Activated CD4-positive, alpha-beta memory T cell treated with anti-CD3 and anti-CD28 coated beads for 36 hours (primary cell): ENCODE data around the gene CAMK1D. TPM values are rescaled to one million over a fixed set of nuclear protein-coding genes. Genes with fewer than 3 reads are reported as not detected.

ENCODE experiments used
- CTCF ChIA-PET: fragments of 350-600 bp; sonication (Branson Sonifier 250); formaldehyde crosslinking; loops from one replicate; lab custom pipeline; 2021; ENCODE audit warnings: antibody characterized with exemption, inconsistent platforms; lab: Charles Lee
- POLR2A ChIA-PET: fragments of 350-600 bp; sonication (Branson Sonifier 250); formaldehyde crosslinking; loops from one replicate; lab custom pipeline; 2021; ENCODE audit warnings: antibody characterized with exemption; lab: Charles Lee
- DNase-seq: peaks from one replicate; pipeline ENCODE4 v3.0.0-alpha.2; 2020
- H3K27ac Mint-ChIP-seq: one replicate; pipeline ENCODE4 v1.8.0; 2021; ENCODE audit warnings: mixed read lengths
- H3K27me3 Mint-ChIP-seq: one replicate; pipeline ENCODE4 v1.8.0; 2021; ENCODE audit warnings: mixed read lengths
- H3K36me3 Mint-ChIP-seq: one replicate; pipeline ENCODE4 v1.8.0; 2021; ENCODE audit warnings: mixed read lengths
- H3K4me1 Mint-ChIP-seq: one replicate; pipeline ENCODE4 v1.8.0; 2021; ENCODE audit warnings: low read depth, mixed read lengths
- H3K4me3 Mint-ChIP-seq: one replicate; pipeline ENCODE4 v1.8.0; 2021; ENCODE audit warnings: mild to moderate bottlenecking, mixed read lengths
- H3K9me3 Mint-ChIP-seq: one replicate; pipeline ENCODE4 v1.8.0; 2021; ENCODE audit warnings: mixed read lengths
- intact Hi-C: fragments of 100-400 bp; cut with micrococcal nuclease; formaldehyde crosslinking; loops from one replicate; pipeline ENCODE4 v1.15.1; 2023
- total RNA-seq, 2 experiments: library from RNA; stranded (reverse); gene quantifications; one replicate each; pipeline ENCODE4 v1.2.3, GENCODE V29; 2021

CAMK1D gene
- total RNA-seq, 2 experiments from 2014 or later, result 17.7 to 17.9 TPM

DNA sequence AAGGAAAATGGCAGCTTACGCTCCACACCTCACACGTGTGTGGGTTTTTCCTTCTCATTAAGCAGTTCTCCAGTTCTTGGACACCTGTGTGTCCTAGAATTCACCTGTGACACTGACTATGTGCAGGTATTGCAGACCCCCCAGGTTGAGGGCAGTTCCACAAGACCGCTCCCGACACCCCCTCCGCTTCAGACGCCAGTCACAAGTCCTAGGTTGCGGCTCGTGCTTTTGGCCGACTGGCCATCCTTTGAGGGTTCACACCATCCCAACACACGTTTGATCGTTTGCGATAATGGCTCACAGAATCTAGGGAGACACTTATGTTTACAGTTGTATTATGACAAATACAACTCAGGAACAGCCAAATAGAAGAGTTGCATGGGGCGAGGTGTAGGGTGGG is 44.5 kb downstream of the CAMK1D start:
- H3K27me3 Mint-ChIP-seq, result no peaks in the 10 kb centered on the region
- H3K9me3 Mint-ChIP-seq, result no peaks in the 10 kb centered on the region
- no peak overlapping the region for H3K27ac Mint-ChIP-seq
- no peak for DNase-seq
- H3K4me3 Mint-ChIP-seq, result no peak overlapping the region
- POLR2A ChIA-PET, result no interaction called here
- intact Hi-C loops, result no loop called here
- H3K4me1 Mint-ChIP-seq, result peaks cover 21% of the 10 kb centered on the region
- H3K36me3 Mint-ChIP-seq, result no peaks in the 10 kb centered on the region
- CTCF ChIA-PET, result no interaction called here

DNA sequence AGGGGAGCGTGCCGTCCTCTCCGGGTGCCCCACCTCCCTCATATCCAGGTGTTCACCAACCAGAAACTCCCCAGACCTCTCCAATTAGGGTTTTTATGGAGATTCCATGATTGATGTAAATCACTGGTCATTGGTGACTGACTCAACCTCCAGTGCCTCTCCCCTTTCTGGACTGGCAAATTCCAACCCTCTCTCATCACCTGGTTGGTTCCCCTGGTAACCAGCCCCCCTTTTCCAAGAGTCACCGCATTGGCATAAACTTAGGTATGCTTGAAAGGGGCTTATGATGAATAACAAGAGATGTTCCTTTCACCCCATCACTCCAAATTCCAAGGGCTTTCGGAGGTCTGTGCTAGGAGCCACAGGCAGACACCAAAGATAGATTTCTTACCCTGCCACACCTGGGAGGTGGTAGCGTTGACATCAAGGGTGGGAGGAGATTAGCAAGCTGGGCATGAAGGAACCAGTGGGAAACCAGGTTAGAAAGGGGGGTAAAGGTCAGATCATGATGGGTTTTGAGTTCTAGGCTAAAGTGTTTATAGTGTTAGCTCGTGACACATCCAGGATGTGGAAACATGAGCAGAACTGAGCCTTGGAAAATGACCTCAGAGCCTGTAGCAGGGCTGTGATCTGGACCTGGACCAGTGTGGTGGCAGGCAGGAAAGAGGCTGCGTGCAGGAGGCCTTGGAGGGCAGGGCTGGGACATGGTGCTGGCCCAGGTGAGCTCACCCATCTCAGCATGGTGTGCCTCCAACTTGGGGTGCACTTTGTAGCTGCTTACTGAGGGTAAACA is 45.1 kb downstream of the CAMK1D start:
- Mint-ChIP-seq H3K9me3 (no peaks in the 10 kb centered on the region), H3K27ac (no peak overlapping the region), H3K4me3 (no peak overlapping the region), H3K36me3 (no peaks in the 10 kb centered on the region), H3K4me1 (peaks cover 18% of the 10 kb centered on the region), H3K27me3 (no peaks in the 10 kb centered on the region)
- ChIA-PET CTCF (no interaction called here), POLR2A (no interaction called here)
- peak; percentile 16 for DNase-seq
- intact Hi-C loops, result no loop called here

DNA sequence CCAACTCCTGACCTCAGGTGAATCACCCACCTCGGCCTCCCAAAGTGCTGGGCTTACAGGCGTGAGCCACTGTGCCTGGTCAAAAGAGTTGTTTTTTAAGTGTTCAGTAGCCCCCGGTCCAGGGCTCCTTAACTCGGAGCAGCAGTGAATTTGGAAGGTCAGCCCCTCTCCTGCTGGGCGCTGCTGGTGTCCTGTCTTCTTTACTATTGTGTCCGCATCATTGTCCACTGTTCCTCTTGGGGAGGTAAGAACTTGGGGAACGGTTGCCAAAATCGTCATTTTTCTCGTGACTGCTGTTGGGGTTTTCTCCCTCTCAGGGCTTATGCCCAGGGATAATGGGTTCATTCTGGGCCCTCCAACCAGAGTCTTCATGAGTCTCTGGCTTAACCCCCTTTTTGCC is 46.7 kb downstream of the CAMK1D start:
- peaks cover 4% of the 10 kb centered on the region for H3K4me1 Mint-ChIP-seq
- no peak overlapping the region for H3K27ac Mint-ChIP-seq
- no peaks in the 10 kb centered on the region for H3K36me3 Mint-ChIP-seq
- H3K27me3 Mint-ChIP-seq, result no peaks in the 10 kb centered on the region
- CTCF ChIA-PET, result no interaction called here
- intact Hi-C loops, result no loop called here
- no peaks in the 10 kb centered on the region for H3K9me3 Mint-ChIP-seq
- DNase-seq, result no peak
- H3K4me3 Mint-ChIP-seq, result no peak overlapping the region
- POLR2A ChIA-PET, result no interaction called here

DNA sequence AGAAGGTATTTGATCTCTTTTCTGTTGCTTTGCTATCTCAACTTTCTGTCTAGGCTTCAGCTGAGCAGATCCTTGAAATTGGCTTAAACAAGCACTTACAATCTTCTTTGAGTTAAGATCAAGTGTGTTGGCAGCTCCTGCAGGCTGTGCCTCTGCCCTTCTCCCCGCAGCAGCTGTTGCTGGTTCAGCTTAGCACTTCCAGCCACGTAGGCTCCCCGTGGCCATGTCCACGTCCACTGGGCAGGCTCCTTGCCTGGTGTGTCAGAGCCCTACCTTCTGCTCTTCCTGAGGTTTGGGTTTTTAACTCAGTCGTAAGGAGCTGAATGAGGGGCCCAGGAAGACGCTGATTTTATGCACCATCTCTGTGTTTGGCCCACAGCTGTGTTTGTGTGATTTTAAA is 47.2 kb downstream of the CAMK1D start:
- DNase-seq, result no peak
- no peak overlapping the region for H3K4me3 Mint-ChIP-seq
- CTCF ChIA-PET, result no interaction called here
- POLR2A ChIA-PET, result no interaction called here
- H3K36me3 Mint-ChIP-seq, result no peaks in the 10 kb centered on the region
- H3K27me3 Mint-ChIP-seq, result no peaks in the 10 kb centered on the region
- intact Hi-C loops, result no loop called here
- H3K4me1 Mint-ChIP-seq, result peaks cover 3% of the 10 kb centered on the region
- H3K9me3 Mint-ChIP-seq, result no peaks in the 10 kb centered on the region
- H3K27ac Mint-ChIP-seq, result no peak overlapping the region

DNA sequence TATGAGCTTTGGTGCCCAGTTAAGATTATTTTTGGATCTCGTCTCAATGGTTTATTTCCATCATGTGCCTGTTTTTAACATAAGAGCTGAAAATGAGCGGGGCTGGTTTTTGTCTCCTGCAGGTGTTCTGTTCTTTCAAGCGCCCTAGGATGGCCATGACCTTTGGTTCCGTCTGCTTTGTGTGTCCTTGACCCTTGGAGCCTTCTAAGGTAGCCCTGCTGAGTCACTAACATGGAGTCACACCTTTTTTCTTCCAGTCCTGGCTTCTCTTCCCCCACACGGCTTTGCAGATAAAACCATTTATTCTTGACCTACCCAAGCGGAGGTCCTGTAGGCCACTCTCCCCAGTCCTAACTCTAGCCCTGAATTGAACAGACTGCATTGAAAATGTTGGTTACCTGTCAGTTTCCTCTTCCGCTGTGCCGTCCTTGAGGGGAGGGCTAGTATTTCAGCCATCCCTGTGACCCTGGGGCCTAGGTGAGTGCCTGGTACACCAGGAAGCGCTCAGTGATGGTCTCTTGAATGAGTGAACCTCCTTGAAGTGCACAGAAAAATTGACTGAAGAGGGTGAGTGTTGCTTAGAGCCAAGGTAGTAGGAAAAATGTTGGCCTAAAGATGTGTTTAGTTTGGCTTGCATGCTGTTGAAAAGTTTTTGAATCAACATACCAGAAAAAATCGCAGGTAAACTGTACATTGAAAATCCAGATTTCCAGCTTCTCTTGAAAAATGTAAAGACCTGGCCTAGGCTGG is 48.0 kb downstream of the CAMK1D start:
- intact Hi-C loops, result no loop called here

DNA sequence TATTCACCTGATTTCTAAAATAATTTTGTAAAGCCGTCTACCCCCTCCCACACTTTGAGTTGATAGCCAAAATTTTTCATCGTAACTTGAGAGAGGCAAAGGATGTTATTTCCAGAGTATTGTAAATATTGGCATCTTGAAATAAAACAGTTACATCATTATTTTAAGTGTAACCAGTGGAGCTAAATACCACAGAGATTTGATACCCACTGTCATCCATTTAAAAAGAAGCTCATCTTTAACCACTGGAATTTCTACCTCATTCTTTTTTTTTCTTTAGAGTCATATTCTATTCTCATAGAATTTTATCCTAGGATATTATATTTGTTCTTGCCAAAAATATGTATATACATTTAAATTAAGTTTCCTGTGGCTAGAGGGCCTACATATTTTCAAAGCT is 48.6 kb downstream of the CAMK1D start:
- no peak for DNase-seq
- intact Hi-C loops, result no loop called here
- no peaks in the 10 kb centered on the region for H3K36me3 Mint-ChIP-seq
- H3K4me1 Mint-ChIP-seq, result peaks cover 7% of the 10 kb centered on the region
- ChIA-PET POLR2A (no interaction called here), CTCF (no interaction called here)
- no peaks in the 10 kb centered on the region for H3K27me3 Mint-ChIP-seq
- no peaks in the 10 kb centered on the region for H3K9me3 Mint-ChIP-seq
- no peak overlapping the region for H3K4me3 Mint-ChIP-seq
- no peak overlapping the region for H3K27ac Mint-ChIP-seq

More for the DNA sequence above, 48.0 kb downstream of the CAMK1D start:
- Mint-ChIP-seq H3K27me3 (no peaks in the 10 kb centered on the region), H3K27ac (no peak overlapping the region), H3K4me1 (peaks cover 5% of the 10 kb centered on the region), H3K9me3 (no peaks in the 10 kb centered on the region), H3K4me3 (no peak overlapping the region), H3K36me3 (no peaks in the 10 kb centered on the region)
- DNase-seq, result no peak
- ChIA-PET CTCF (no interaction called here), POLR2A (interaction anchor here (0.6 kb wide), 1 partner anchor 347 kb away, joined by 4 read pairs; no protein-coding TSS in a partner anchor)

DNA sequence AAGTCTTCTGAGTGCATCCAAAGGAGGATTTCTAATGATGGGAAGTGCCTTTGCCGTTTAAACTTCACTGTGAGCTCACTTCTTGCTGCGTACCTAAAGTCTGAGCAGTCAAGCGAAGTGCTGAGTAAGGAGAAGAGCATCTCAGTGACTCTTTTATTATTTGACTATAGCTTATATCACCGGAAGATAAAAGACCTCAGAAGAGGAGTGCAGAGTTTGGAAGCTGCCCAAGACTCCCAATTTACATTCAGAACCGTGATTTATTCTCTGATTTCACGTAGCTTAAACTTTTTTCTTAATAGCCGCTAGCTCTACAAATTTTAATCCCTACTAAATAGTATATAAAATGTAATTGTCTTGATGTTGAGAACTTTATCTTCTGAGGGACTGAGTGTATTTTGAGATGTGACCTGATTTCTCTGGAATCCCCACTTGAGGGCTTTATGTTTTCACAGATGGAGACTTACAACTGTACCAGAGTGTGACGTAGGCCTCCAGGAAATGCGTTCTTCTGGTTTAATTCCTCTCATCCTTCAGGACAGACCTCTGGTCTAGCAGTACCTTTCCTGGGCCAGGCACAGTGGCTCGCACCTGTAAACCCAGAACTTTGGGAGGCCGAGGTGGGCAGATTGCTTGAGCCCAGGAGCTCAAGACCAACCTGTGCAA is 51.1 kb downstream of the CAMK1D start:
- peaks cover 16% of the 10 kb centered on the region for H3K4me1 Mint-ChIP-seq
- CTCF ChIA-PET, result interaction anchor here (0.6 kb wide), 1 partner anchor 256 kb away, joined by 3 read pairs; no protein-coding TSS in a partner anchor
- no peak for DNase-seq
- no peaks in the 10 kb centered on the region for H3K27me3 Mint-ChIP-seq
- H3K36me3 Mint-ChIP-seq, result no peaks in the 10 kb centered on the region
- intact Hi-C loops, result no loop called here
- POLR2A ChIA-PET, result no interaction called here
- H3K4me3 Mint-ChIP-seq, result no peak overlapping the region
- no peak overlapping the region for H3K27ac Mint-ChIP-seq
- H3K9me3 Mint-ChIP-seq, result no peaks in the 10 kb centered on the region

DNA sequence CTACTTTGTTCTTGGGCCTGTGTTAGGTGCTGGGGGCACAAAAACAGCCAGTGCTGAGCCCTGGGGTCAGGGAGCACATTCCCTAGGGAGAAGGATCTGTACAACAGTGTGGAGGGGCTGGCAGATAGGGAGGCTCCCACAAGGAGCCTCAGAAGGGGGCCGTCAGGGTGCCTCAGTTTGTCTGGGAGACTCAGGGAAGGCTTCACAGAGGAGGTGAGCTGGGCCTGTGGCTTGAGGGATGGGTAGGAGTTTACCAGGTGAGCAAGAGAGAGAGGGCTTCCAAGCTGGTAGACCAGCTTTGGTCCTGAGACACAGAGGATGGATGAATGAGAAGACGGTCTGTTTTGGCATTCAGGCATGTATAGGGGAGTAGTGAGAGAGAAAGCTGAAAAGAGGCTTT is 52.1 kb downstream of the CAMK1D start:
- no peaks in the 10 kb centered on the region for H3K27me3 Mint-ChIP-seq
- CTCF ChIA-PET, result interaction anchor here (0.6 kb wide), 1 partner anchor 96 kb away, joined by 3 read pairs; no protein-coding TSS in a partner anchor
- intact Hi-C loops, result no loop called here

DNA sequence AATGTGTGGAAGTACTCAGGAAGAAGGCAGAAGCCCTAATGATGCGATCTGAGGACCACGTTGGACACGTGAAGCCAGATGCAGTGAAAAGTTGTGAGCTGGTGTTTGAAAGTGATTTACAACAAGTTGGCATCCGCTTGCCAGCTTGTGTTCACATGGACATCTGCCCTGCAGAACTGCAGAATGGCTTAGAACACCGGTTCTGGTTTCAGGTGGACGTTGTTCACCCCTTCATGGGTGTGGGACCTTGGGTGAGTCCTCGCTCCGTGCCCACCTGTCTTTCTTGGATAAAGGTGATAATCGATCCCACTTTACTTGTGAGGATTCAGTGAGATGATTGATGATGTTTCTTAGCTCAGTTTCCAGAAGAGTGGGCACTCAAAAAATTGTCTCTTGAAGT is 53.8 kb downstream of the CAMK1D start:
- POLR2A ChIA-PET, result no interaction called here
- Mint-ChIP-seq H3K27me3 (no peaks in the 10 kb centered on the region), H3K27ac (no peak overlapping the region), H3K36me3 (no peaks in the 10 kb centered on the region), H3K9me3 (no peaks in the 10 kb centered on the region), H3K4me3 (no peak overlapping the region), H3K4me1 (peaks cover 24% of the 10 kb centered on the region)
- no peak for DNase-seq
- intact Hi-C loops, result no loop called here
- CTCF ChIA-PET, result no interaction called here

More for the DNA sequence above, 52.1 kb downstream of the CAMK1D start:
- POLR2A ChIA-PET, result interaction anchor here (1.3 kb wide), 1 partner anchor 20 kb away, joined by 4 read pairs; no protein-coding TSS in a partner anchor
- no peak overlapping the region for H3K4me3 Mint-ChIP-seq
- H3K36me3 Mint-ChIP-seq, result no peaks in the 10 kb centered on the region
- H3K9me3 Mint-ChIP-seq, result no peaks in the 10 kb centered on the region
- no peak overlapping the region for H3K27ac Mint-ChIP-seq
- DNase-seq, result no peak
- H3K4me1 Mint-ChIP-seq, result peaks cover 19% of the 10 kb centered on the region

DNA sequence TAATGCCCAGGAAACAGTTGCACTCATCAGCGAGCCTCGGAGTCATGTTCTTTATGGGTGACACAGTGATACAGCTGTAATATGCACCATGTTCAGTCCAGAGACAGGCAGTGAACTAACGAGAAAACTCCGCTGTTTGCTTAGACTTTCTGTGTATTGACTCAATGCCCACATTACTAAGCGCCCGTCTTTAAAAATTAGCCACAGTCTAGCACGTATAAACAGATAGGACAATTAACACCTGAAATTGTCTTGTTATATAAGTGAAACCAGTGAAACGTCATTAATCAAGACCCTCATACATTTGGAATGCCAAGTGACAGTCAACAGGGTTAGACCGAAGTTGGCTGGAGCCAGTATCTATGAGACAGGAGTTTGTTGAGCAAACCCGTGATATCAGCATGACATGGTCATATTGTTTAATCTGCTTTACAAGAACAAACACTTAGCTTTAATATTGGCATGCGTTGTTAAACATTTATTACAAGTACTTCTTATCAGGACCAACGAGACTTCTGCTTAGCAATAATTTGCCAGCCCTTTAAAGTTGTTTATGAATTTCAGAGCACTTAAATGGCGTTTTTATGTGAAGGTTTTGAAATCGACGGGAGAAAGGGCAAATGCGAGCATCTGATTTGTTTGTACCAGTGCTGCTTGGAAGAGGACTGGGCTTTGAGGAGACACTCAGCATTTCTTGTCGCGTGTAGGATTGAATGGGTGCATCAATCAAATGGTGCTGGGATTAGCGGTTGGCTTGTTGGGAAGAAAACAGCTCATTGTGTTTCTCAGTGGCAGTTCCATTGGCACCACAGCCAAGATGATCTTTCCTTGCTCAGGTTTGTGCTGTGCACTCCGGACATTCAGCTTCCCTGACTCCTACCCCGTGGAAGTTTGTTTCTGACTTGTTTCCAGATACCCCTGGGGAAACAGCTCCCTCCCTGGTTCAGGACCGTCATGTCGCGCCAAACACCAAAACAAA is 56.3 kb downstream of the CAMK1D start:
- CTCF ChIA-PET, result interaction anchor here (0.7 to 3.1 kb wide), 4 partner anchors 14 to 496 kb away, joined by 3 to 11 read pairs (median 4); no protein-coding TSS in a partner anchor
- no peak overlapping the region for H3K27ac Mint-ChIP-seq
- POLR2A ChIA-PET, result interaction anchor here (1.7 kb wide), 1 partner anchor 14 kb away, joined by 5 read pairs; no protein-coding TSS in a partner anchor
- no peak overlapping the region for H3K4me3 Mint-ChIP-seq
- DNase-seq, result no peak
- no peaks in the 10 kb centered on the region for H3K27me3 Mint-ChIP-seq
- H3K9me3 Mint-ChIP-seq, result no peaks in the 10 kb centered on the region
- peaks cover 4% of the 10 kb centered on the region for H3K36me3 Mint-ChIP-seq
- H3K4me1 Mint-ChIP-seq, result peaks cover 34% of the 10 kb centered on the region
- intact Hi-C loops, result loop anchor here (1.0 kb wide), 1 partner anchor 14 kb away; no protein-coding TSS in a partner anchor

DNA sequence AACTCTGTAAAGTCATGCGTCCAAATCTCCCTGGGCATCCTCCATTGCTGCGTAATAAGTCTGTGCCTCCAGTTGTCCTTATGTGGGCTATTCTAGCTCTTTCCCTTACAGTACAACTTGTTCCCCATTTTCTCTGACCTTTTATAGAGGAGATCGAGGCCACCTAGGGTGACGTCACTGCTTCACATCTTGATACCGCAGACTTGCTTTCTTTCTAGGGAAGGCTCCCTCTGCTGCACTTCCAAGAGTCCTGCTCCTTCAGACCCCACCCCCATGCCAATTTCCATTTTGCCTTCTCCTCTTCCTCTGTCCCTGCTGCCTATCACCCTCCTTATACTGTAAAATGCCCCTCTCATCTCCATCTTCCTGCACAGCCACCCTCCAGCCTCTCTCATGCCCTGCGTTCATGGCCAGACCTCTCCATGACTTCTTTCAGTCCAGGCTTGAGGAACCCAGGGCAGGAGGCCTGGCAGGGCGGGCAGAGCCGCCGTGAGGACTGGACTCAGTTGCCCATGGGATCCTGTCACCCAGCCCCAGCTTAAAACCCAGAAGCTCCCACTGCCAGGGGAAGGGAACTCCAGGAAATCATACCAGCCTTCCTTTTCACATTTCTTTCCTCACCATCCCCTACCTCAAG is 57.5 kb downstream of the CAMK1D start:
- ChIA-PET CTCF (interaction anchor here (3.1 kb wide), 1 partner anchor 250 kb away, joined by 11 read pairs; no protein-coding TSS in a partner anchor), POLR2A (no interaction called here)
- Mint-ChIP-seq H3K4me1 (peaks cover 34% of the 10 kb centered on the region), H3K4me3 (no peak overlapping the region), H3K27me3 (no peaks in the 10 kb centered on the region), H3K27ac (no peak overlapping the region), H3K9me3 (no peaks in the 10 kb centered on the region), H3K36me3 (peaks cover 5% of the 10 kb centered on the region)
- DNase-seq, result no peak
- intact Hi-C loops, result no loop called here
